Amniotic stem cell (primary cell): ENCODE results near the gene STARD3.

Experiments
- DNase-seq: peaks from one replicate; lab custom pipeline; 2025; lab: John Stamatoyannopoulos, UW

The STARD3 gene

GRCh38 chr17:39621523-39622379 lies 15.2 kb upstream of the STARD3 start:
- peak; percentile 74 for DNase-seq

GRCh38 chr17:39622380-39623006 lies 14.5 kb upstream of the STARD3 start:
- DNase-seq, result no peak

GRCh38 chr17:39623356-39623950 lies 13.5 kb upstream of the STARD3 start:
- peak; percentile 18 for DNase-seq

DNA sequence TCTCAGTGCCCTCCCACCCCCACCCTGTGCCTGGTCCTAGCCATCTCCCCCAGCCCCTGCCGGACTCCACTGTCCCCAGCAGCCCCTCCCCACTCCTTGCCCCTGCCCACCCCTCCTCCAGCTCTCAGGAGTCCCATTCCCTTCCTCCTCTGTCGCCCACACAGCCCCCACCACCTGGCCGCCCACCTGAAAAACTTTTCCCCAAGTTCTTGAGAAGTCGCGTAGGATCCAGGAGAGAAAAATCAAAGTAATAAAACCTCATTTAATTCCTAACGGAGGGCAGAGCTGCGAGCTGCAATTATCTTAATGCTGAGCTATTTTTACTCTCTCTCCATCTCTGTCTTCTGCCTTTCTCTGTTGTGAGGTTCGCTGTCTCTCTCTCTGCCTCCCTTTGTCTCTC lies 12.6 kb upstream of the STARD3 start:
- no peak for DNase-seq

DNA sequence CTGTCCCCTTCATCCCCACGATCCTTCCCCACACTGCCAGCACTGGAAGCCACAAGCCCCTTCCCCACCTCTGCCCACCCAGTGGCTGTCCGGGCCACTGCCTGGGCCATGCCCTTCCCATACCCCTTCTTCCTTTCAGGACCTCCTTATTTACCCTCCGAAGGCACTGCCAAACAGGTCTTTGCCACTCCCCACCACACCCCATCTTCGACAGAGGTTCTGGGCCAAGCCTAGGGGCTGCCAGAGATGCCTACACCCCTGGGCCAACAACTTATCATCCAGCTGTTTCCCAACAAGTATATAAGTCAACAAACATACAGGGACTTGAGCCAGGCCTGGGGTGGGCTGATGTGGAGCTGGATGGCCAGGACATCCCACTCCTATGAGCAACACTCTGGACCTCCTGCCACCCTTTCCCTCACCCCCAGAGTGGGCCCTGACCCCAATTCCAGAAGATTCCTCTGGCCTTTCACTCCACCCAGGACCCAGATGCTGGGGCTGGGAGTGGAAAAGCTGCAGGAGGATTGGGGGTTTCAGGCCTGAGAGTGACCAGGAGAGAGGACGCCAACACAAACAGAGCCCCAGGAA lies 11.7 kb upstream of the STARD3 start:
- DNase-seq, result no peak

DNA sequence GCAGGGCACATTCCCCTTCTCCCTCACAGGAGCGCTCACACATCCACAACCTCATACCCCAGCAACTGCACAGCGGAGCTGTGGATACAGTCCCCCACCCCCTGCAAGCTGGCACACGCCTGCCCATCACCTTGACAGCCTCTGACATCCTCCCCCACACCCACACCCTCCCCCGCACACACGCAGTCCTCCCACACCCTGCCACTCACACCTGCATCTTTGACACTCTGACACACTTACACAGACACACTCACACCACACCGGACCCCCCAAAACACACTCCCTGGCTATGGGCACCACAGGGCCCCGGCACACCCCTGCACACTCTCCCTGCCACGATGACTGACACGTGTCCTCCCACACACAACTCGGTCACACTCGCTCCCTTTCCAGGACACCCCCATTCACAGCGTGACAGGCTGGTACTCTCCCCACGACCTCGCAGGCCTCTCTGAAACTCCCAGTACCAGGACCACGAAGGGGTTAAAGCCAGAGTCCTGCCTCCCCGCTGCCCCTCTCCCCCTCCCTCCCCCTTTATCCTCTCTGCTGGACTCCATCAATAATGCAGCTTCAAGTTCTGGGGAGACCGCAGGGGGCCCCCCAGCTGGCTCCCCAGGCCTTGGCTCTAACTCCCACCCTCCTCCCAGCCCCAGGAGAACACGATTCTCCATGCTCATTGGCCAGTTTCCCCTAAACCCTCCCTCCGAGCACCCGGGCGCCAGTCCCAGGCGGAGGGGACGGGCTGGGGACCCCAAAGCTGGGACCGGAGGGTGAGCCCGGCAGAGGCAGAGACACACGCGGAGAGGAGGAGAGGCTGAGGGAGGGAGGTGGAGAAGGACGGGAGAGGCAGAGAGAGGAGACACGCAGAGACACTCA lies 10.5 kb upstream of the STARD3 start, which contains the start of gene PPP1R1B:
TSS of gene PPP1R1B (plus strand) at position 782 of the 876 bp plus-strand sequence. CDS start 441 bp downstream, outside the sequence.
- DNase-seq, result no peak

DNA sequence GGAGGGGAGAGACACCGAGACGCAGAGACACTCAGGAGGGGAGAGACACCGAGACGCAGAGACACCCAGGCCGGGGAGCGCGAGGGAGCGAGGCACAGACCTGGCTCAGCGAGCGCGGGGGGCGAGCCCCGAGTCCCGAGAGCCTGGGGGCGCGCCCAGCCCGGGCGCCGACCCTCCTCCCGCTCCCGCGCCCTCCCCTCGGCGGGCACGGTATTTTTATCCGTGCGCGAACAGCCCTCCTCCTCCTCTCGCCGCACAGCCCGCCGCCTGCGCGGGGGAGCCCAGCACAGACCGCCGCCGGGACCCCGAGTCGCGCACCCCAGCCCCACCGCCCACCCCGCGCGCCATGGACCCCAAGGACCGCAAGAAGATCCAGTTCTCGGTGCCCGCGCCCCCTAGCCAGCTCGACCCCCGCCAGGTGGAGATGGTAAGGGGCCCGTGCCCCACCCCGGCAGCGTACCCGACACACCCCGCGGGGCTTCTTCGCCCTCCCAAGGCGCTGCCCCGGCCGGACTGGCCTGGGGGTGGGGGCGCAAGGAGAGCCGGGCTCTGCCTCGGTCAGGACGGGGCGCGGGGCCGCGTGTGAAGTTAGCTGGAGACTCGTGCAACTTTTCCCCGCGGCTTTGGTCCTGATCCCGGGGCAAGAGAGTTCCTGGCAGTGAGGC lies 9.8 kb upstream of the STARD3 start:
- no peak for DNase-seq

DNA sequence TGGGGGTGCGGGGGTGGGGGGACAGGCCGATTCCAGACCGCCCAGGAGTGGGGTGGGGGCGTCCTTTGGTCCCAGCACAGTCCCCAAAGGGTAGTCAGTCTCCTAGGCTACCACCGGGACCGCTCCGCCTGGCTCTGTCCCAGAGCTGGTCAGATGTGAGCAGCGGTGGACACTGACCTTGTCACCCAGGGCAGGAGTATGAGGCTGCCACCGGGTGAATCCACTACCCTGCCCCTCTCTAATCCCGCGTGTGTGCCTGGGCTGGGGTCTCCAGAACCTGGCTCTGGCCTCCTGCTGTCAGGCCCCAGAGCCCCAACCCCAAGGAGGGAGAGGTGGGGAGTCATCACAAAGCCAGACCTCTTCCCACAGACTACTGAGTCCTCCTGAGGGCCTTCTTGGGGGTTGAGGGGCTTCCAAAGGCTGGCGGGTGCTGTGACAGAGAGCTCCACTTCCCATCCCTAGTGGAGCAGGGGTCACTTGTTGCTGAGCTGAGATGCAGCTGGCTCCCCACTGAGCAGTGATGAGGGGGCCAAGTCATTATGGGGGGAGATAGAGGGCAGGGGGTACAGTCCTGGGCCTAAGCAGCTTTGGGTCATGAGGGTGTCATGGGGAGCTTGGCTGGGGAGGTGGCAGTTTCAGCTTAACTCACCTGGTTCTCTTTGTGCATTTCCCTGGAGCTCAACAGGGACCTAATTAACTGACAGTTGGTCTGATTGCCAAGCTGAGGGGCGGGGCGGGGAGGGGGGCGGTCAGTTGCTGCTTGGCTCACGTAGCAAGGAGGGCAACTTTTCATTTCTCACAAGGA lies 9.0 kb upstream of the STARD3 start:
- DNase-seq, result no peak

DNA sequence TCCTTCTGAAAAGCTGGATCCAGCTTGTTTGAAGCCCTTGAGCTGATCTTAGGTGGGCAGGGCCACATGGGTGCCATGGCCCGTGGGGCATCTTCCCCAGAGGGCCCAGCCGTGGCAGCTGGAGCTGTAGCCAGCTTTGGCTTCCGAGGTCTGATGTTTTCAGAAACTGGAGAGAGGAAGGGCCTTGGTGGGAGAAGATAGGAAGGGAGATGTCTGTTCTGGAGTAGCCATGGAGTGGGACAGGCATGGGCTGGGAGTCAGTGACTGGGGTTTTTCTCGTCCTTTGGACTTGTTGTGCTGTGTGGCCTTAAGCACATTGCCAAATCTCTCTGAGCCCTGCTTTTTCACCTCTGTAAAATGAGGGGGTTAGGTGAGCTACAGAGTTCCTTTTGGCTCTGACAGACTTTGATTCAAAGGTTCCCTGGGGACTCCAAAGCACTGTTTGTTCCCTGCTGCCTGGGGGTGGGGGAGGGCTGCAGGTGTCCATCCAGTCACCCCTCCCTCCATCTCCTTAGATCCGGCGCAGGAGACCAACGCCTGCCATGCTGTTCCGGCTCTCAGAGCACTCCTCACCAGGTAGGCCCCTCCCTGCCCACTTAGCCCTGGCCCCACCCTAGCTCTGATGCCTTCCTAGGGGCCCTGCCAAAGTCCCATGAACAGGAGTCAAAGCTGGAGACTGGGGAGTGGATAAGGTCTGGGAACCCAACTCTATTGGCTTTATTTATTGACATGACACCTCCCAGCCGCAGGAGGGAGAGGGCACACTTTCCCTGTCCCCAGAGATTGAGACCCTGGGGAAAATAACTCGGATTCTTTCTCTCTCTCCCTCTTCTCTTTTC lies 8.1 kb upstream of the STARD3 start:
- DNase-seq, result no peak

DNA sequence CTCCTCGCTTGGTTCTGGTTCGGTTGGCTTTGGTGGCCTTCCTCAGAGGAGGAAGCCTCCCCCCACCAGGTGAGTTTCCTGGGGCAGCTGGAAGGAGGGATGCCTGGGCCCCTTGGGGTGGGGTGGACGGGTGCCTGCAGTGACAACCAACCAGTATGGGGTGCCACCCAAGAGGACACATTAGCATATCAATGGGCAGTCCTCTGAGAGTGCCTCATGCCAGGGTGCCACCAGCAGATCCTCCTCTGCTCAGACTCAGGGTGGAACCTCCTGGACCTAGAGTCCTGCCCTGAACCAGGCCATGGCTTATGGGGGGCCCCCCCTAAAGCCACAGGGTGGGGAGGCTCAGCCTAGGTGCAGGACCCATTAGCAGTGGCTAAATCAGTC lies 7.5 kb upstream of the STARD3 start:
- no peak for DNase-seq

GRCh38 chr17:39629898-39630297 lies 7.0 kb upstream of the STARD3 start:
- no peak for DNase-seq

- no peak for DNase-seq
Observed at GRCh38 chr17:39631403-39631802, 5.5 kb upstream of the STARD3 start.

GRCh38 chr17:39632153-39632941 lies 4.6 kb upstream of the STARD3 start:
- no peak for DNase-seq

DNA sequence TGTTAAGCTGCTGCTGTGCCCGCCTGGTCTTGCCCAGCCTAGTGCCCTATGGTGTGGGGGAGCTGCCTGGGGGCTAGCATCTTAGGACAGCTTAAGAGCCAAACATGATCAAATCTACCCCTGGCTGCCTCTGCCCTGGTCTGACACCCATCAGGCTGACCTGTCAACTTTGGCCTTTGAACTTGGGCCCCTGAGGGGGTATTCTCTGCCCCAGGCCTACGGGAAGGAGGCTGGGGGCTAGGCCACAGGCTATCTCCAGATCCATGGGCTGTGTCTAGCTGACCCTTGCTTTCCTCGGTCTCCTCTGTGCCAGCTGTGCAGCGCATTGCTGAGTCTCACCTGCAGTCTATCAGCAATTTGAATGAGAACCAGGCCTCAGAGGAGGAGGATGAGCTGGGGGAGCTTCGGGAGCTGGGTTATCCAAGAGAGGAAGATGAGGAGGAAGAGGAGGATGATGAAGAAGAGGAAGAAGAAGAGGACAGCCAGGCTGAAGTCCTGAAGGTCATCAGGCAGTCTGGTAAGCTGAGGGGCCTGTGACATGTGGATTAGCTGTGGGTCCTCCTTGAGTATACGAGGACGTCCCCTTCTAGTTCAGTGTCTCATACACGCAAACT lies 3.3 kb upstream of the STARD3 start:
- DNase-seq, result no peak

- no peak for DNase-seq
Observed at GRCh38 chr17:39634384-39634871, 2.5 kb upstream of the STARD3 start.

DNA sequence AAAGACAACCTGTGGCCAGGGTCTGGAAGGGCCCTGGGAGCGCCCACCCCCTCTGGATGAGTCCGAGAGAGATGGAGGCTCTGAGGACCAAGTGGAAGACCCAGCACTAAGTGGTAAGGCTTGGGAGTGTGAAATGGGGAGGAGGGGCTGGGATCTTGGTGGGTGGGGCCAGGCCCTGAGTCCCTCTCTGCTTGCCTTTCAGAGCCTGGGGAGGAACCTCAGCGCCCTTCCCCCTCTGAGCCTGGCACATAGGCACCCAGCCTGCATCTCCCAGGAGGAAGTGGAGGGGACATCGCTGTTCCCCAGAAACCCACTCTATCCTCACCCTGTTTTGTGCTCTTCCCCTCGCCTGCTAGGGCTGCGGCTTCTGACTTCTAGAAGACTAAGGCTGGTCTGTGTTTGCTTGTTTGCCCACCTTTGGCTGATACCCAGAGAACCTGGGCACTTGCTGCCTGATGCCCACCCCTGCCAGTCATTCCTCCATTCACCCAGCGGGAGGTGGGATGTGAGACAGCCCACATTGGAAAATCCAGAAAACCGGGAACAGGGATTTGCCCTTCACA lies 1.2 kb upstream of the STARD3 start:
- no peak for DNase-seq

DNA sequence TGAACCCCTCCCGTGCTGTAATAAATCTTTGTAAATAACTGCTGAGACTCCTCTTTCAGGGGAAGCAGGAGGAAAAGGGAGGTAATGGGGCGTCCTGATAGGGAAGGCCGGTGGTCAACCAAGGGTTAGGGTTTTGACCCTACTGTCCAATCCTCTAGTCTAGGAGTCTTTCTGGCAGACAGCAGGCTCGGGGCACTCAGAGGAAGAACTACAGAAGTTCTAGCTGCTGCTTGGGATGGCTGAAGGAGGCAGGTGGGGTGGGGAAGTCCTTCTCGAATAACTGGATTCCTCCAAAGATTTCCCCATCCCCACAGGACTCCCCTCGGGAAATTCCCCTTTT lies 387 bp upstream of the STARD3 start:
- no peak for DNase-seq

GRCh38 chr17:39638317-39638716 lies 1.4 kb downstream of the STARD3 start:
- no peak for DNase-seq
